Trophoblast cell (in vitro differentiated cells and primary cell): Measurements from ENCODE around the gene CSMD2.

ENCODE experiments used
- DNase-seq, 2 donors: peaks; one replicate each; pipeline ENCODE4 v3.0.0-alpha.2; 2016
- H2AFZ ChIP-seq: 2 replicates; pipeline ENCODE4 v1.6.1; 2013; ENCODE audit warnings: low read length, moderate library complexity, mild to moderate bottlenecking; ENCODE audit not compliant: insufficient read depth, poor library complexity
- H2AK5ac ChIP-seq: 2 replicates; pipeline ENCODE4 v1.6.1; 2013; ENCODE audit warnings: mild to moderate bottlenecking, low read length
- H2BK120ac ChIP-seq: 2 replicates; pipeline ENCODE4 v1.6.1; 2013; ENCODE audit warnings: low read length, mild to moderate bottlenecking, moderate library complexity; ENCODE audit not compliant: insufficient read depth, poor library complexity
- H2BK12ac ChIP-seq: 2 replicates; pipeline ENCODE4 v1.6.1; 2013; ENCODE audit warnings: mild to moderate bottlenecking, low read length, moderate library complexity
- H2BK5ac ChIP-seq: 2 replicates; pipeline ENCODE4 v1.6.1; 2013; ENCODE audit warnings: low read length, low read depth, moderate library complexity, mild to moderate bottlenecking; ENCODE audit not compliant: poor library complexity
- H3K14ac ChIP-seq: 2 replicates; pipeline ENCODE4 v1.6.1; 2013; ENCODE audit warnings: mild to moderate bottlenecking, low read length
- H3K18ac ChIP-seq: 2 replicates; pipeline ENCODE4 v1.6.1; 2013; ENCODE audit warnings: mild to moderate bottlenecking, low read length
- H3K23ac ChIP-seq: 2 replicates; pipeline ENCODE4 v1.6.1; 2013; ENCODE audit warnings: low read length
- H3K27ac ChIP-seq: 2 replicates; pipeline ENCODE4 v1.5.1; 2013; ENCODE audit warnings: low read depth, mild to moderate bottlenecking, inconsistent platforms, low read length, moderate library complexity
- H3K27me3 ChIP-seq: 2 replicates; pipeline ENCODE4 v1.6.1; 2013; ENCODE audit warnings: inconsistent platforms, mild to moderate bottlenecking, low read length, moderate library complexity; ENCODE audit not compliant: insufficient read depth
- H3K36me3 ChIP-seq, 2 experiments: 1 replicate in 1 of 2; 2 replicates in 1 of 2; pipeline ENCODE4 v1.6.1; 2013; ENCODE audit warnings: low read length in 2 of 2, mild to moderate bottlenecking in 2 of 2, moderate library complexity in 1 of 2; ENCODE audit not compliant: insufficient read depth in 2 of 2, control insufficient read depth in 1 of 2
- H3K4ac ChIP-seq: 2 replicates; pipeline ENCODE4 v1.6.1; 2013; ENCODE audit warnings: low read depth, mild to moderate bottlenecking, low read length, moderate library complexity
- H3K4me1 ChIP-seq, 2 experiments: 1 replicate in 1 of 2; 2 replicates in 1 of 2; pipeline ENCODE4 v1.6.1; 2013; ENCODE audit warnings: low read length in 2 of 2, mild to moderate bottlenecking in 2 of 2, moderate library complexity in 1 of 2; ENCODE audit not compliant: insufficient read depth in 2 of 2, control insufficient read depth in 1 of 2
- H3K4me2 ChIP-seq: 2 replicates; pipeline ENCODE4 v1.6.1; 2013; ENCODE audit warnings: inconsistent platforms, mild to moderate bottlenecking, low read length, moderate library complexity
- H3K4me3 ChIP-seq: 2 replicates; pipeline ENCODE4 v1.5.1; 2013; ENCODE audit warnings: mild to moderate bottlenecking, low read depth, low read length, inconsistent platforms
- H3K79me1 ChIP-seq: one replicate; pipeline ENCODE4 v1.6.1; 2013; ENCODE audit warnings: low read length
- H3K79me2 ChIP-seq: 2 replicates; pipeline ENCODE4 v1.6.1; 2013; ENCODE audit warnings: low read length, mild to moderate bottlenecking; ENCODE audit not compliant: control insufficient read depth, insufficient read depth, poor library complexity
- H3K9ac ChIP-seq: 2 replicates; pipeline ENCODE4 v1.6.1; 2013; ENCODE audit warnings: mild to moderate bottlenecking, low read length
- H3K9me3 ChIP-seq: 2 replicates; pipeline ENCODE4 v1.6.1; 2013; ENCODE audit warnings: low read depth, mild to moderate bottlenecking, control low read depth, inconsistent platforms, low read length; ENCODE audit not compliant: insufficient read depth
- H4K12ac ChIP-seq: 2 replicates; pipeline ENCODE4 v1.6.1; 2013; ENCODE audit warnings: low read depth, mild to moderate bottlenecking, low read length, moderate library complexity
- H4K8ac ChIP-seq: 2 replicates; pipeline ENCODE4 v1.6.1; 2013; ENCODE audit warnings: low read depth, mild to moderate bottlenecking, low read length, moderate library complexity
- H4K91ac ChIP-seq: one replicate; pipeline ENCODE4 v1.6.1; 2013; ENCODE audit warnings: low read depth, mild to moderate bottlenecking, low read length, moderate library complexity
- WGBS: extraction: QIAGEN DNeasy Blood & Tissue Kit; methylation state at CpG from one replicate; pipeline ENCODE4 v1.1.7; 2013; ENCODE audit warnings: missing lambda C conversion rate; ENCODE audit not compliant: insufficient read length, insufficient coverage; ENCODE audit errors: extremely low coverage; 5-methylcytosine and 5-hydroxymethylcytosine counted together

Gene CSMD2

DNA sequence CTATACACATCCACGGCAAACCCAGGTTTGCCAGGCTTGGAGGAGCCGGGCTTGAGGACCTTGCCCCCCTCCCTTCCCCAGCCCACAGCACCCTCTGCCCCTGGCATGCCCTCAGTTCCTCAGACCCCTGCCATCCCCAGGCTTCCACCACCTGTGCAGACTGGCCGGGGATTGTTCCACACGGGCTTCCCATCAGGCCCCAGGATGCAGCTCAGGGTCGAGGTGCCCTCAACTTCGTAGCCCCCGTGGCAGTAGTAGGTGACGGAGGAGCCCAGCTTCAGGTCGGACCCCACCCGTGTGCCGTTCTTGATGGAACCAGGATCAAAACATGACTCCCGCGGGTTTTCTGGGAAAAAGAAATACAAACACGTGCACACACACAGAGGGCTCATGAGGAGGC is 528.8 kb downstream of the CSMD2 start:
- Histone ChIP-seq H3K9me3 (no peaks in the 10 kb centered on the region), H3K4me1 (no peaks in the 10 kb centered on the region), H3K27ac (no peak overlapping the region), H4K12ac (no peak overlapping the region), H2BK5ac (no peak overlapping the region), H4K8ac (no peak overlapping the region), H3K4me3 (no peak overlapping the region), H3K18ac (no peak overlapping the region), H3K79me1 (no peaks in the 10 kb centered on the region), H3K14ac (no peak overlapping the region), H3K4ac (no peak overlapping the region), H3K79me2 (no peaks in the 10 kb centered on the region), H3K4me2 (no peak overlapping the region), H3K27me3 (no peaks in the 10 kb centered on the region), H3K36me3 (no peaks in the 10 kb centered on the region), H2BK12ac (no peak overlapping the region), H2BK120ac (no peak overlapping the region), H4K91ac (no peak overlapping the region), H2AK5ac (no peak overlapping the region), H2AFZ (no peak overlapping the region), H3K23ac (no peak overlapping the region), H3K9ac (no peak overlapping the region)
- WGBS = no CpG with 5 or more reads among the region's 14 CpGs
- no peak for DNase-seq

DNA sequence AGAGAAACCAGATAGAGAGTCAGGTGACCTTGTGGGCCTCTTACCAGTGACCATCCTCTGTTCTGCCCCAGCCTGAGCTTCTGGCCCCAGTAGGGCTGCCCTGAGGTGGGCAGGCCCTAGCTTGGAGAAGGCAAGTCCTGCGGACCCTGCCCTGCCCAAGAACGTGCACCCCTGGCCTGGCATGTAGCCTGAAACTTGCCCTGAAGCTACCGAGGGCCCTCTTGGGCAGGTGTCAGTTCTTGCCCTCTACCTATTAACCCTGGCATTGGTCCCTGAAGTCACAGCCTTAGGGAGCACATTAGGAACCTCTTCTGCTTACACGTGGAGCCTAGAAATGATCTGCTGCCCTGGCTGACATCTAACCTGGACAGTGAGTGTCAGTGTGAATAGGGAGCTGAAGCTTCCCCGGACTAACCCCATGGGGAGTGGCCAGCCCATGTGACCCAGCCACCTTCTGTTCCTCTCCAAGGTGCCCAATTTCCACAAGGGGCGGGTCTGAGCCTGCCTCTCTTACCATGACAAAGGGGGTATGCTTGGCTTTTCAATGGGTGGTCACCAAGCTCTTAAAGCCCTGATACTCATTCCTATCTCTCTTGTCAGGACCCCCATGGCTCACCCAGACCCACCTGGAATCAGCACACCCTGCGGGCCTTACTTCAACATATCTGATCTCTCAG is 529.6 kb downstream of the CSMD2 start:
- H4K8ac ChIP-seq = no peak overlapping the region
- no peaks in the 10 kb centered on the region for H3K27me3 ChIP-seq
- H3K79me2 ChIP-seq = no peaks in the 10 kb centered on the region
- H2AK5ac ChIP-seq = no peak overlapping the region
- H4K91ac ChIP-seq = no peak overlapping the region
- H3K9ac ChIP-seq = no peak overlapping the region
- no peaks in the 10 kb centered on the region for H3K4me1 ChIP-seq
- H3K18ac ChIP-seq = no peak overlapping the region
- no peak overlapping the region for H3K4me2 ChIP-seq
- WGBS = no CpG with 5 or more reads among the region's 7 CpGs
- H2BK120ac ChIP-seq = no peak overlapping the region
- H3K14ac ChIP-seq = no peak overlapping the region
- H4K12ac ChIP-seq = no peak overlapping the region
- DNase-seq = no peak
- H2AFZ ChIP-seq = no peak overlapping the region
- H2BK5ac ChIP-seq = no peak overlapping the region
- no peaks in the 10 kb centered on the region for H3K79me1 ChIP-seq
- no peak overlapping the region for H3K27ac ChIP-seq
- peak overlapping the region; percentile 21 for H3K4me3 ChIP-seq
- H3K9me3 ChIP-seq = no peaks in the 10 kb centered on the region
- no peak overlapping the region for H3K23ac ChIP-seq
- no peaks in the 10 kb centered on the region for H3K36me3 ChIP-seq
- H3K4ac ChIP-seq = no peak overlapping the region
- H2BK12ac ChIP-seq = no peak overlapping the region

DNA sequence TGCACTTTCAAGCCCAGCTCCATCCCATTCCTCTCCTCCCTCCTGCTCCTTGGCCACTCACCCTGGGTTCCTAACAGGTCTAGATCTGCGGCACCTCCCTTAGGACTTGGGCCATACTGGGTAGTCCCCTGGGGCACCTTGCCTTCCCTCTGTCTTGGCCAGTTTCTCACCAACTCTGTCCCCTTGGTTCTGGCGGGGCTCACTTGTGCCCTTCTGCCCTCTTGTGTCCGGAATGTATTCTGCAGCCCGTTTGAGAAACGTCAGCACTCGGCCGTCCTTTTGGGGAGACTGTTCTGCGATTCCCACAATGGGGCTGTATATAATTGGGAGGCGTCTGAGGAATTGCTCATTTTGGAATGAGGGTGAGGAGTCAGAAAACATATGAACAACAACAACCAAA is 530.2 kb downstream of the CSMD2 start:
- no peak overlapping the region for H2AFZ ChIP-seq
- no peak overlapping the region for H2BK5ac ChIP-seq
- H3K18ac ChIP-seq = no peak overlapping the region
- no peak overlapping the region for H2BK120ac ChIP-seq
- no peaks in the 10 kb centered on the region for H3K27me3 ChIP-seq
- no peak overlapping the region for H4K91ac ChIP-seq
- H3K4me2 ChIP-seq = no peak overlapping the region
- H3K14ac ChIP-seq = no peak overlapping the region
- WGBS = no CpG with 5 or more reads among the region's 9 CpGs
- no peaks in the 10 kb centered on the region for H3K9me3 ChIP-seq
- no peak overlapping the region for H3K23ac ChIP-seq
- H3K4ac ChIP-seq = no peak overlapping the region
- no peak overlapping the region for H4K12ac ChIP-seq
- no peak overlapping the region for H3K4me3 ChIP-seq
- H4K8ac ChIP-seq = no peak overlapping the region
- H3K79me1 ChIP-seq = no peaks in the 10 kb centered on the region
- H3K27ac ChIP-seq = no peak overlapping the region
- no peak overlapping the region for H2BK12ac ChIP-seq
- no peaks in the 10 kb centered on the region for H3K36me3 ChIP-seq
- H2AK5ac ChIP-seq = no peak overlapping the region
- H3K4me1 ChIP-seq = no peaks in the 10 kb centered on the region
- peak in 1 of 2 donors; percentile 40 for DNase-seq
- no peak overlapping the region for H3K9ac ChIP-seq
- no peaks in the 10 kb centered on the region for H3K79me2 ChIP-seq

DNA sequence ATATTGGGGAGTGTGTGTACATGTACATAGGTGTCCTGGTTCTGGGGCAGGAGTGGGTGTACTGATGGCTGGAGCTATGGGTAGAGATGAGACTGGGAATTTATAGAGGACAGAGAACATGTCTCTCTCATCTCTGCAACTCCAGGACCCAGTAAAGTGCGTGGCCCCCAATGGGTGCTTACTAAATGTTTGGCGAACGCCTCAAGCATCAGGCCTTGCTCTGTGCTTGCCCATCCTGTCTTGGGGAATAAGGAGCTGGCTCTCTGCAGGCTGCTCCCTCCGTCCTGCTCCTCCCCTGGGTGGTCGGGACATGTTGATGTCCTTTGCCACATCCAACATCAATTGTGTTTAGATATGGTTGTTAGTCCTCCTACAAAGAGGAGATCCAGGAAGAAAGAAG is 530.9 kb downstream of the CSMD2 start:
- H3K14ac ChIP-seq = no peak overlapping the region
- no CpG with 5 or more reads among the region's 5 CpGs for WGBS

More for the DNA sequence above, 530.9 kb downstream of the CSMD2 start:
- Histone ChIP-seq H3K4me1 (no peaks in the 10 kb centered on the region), H4K12ac (no peak overlapping the region), H2BK120ac (no peak overlapping the region), H3K79me1 (no peaks in the 10 kb centered on the region), H4K91ac (no peak overlapping the region), H2AFZ (no peak overlapping the region), H4K8ac (no peak overlapping the region), H3K27ac (no peak overlapping the region), H3K36me3 (no peaks in the 10 kb centered on the region), H3K9ac (no peak overlapping the region), H3K27me3 (no peaks in the 10 kb centered on the region), H3K9me3 (no peaks in the 10 kb centered on the region), H3K18ac (no peak overlapping the region), H3K4me2 (no peak overlapping the region), H2BK12ac (no peak overlapping the region), H2AK5ac (no peak overlapping the region), H3K79me2 (no peaks in the 10 kb centered on the region), H2BK5ac (no peak overlapping the region), H3K4ac (no peak overlapping the region), H3K23ac (no peak overlapping the region), H3K4me3 (no peak overlapping the region)
- DNase-seq = no peak
